ENCODE data around the gene FAM120AOS. TPM values are rescaled to one million over a fixed set of nuclear protein-coding genes. Genes with fewer than 3 reads are reported as not detected.

FAM120AOS gene
- total RNA-seq, 2 experiments from 2014 or later, result 45.6 to 50.3 TPM

- H3K36me3 ChIP-seq (ENCODE audit: insufficient read depth, low read length), result no peaks in the 10 kb centered on the region
- ATAC-seq (ENCODE audit: poor library complexity) (no peak), DNase-seq (no peak)
- H3K27ac Mint-ChIP-seq, result no peak overlapping the region
- TF ChIP-seq, protein P1, sequence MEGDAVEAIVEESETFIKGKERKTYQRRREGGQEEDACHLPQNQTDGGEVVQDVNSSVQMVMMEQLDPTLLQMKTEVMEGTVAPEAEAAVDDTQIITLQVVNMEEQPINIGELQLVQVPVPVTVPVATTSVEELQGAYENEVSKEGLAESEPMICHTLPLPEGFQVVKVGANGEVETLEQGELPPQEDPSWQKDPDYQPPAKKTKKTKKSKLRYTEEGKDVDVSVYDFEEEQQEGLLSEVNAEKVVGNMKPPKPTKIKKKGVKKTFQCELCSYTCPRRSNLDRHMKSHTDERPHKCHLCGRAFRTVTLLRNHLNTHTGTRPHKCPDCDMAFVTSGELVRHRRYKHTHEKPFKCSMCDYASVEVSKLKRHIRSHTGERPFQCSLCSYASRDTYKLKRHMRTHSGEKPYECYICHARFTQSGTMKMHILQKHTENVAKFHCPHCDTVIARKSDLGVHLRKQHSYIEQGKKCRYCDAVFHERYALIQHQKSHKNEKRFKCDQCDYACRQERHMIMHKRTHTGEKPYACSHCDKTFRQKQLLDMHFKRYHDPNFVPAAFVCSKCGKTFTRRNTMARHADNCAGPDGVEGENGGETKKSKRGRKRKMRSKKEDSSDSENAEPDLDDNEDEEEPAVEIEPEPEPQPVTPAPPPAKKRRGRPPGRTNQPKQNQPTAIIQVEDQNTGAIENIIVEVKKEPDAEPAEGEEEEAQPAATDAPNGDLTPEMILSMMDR (IDR thresholded peaks at IDR 0.05), result no peak
- no peaks in the 10 kb centered on the region for H3K4me1 ChIP-seq (ENCODE audit: insufficient read depth, low read length)
- no peak overlapping the region for H3K27ac ChIP-seq (ENCODE audit: low read depth in 1 of 2, low read length in 2 of 2)
- H3K9me3 ChIP-seq (ENCODE audit: control insufficient read depth in 1 of 2, insufficient read depth in 1 of 2, low read length in 2 of 2), result no peaks in the 10 kb centered on the region
- intact Hi-C loops (cut with DNase I, micrococcal nuclease), result no loop called here
- H3K4me3 Mint-ChIP-seq, result no peak overlapping the region
- H3K27me3 ChIP-seq (ENCODE audit: control insufficient read depth in 1 of 2, insufficient read depth in 2 of 2, low read length in 2 of 2), result no peaks in the 10 kb centered on the region
- no peaks in the 10 kb centered on the region for H3K4me1 Mint-ChIP-seq (ENCODE audit: low read depth)
- no peak overlapping the region for H3K4me3 ChIP-seq (ENCODE audit: low read length)
- H3K36me3 Mint-ChIP-seq (ENCODE audit: low read depth), result peaks cover 12% of the 10 kb centered on the region
- no peaks in the 10 kb centered on the region for H3K9me3 Mint-ChIP-seq
- ChIA-PET CTCF (no interaction called here), POLR2A (no interaction called here)
- H3K27me3 Mint-ChIP-seq, result peaks cover 4% of the 10 kb centered on the region
These were observed 19.3 kb downstream of the FAM120AOS start for GRCh38 chr9:93434056-93434455.

DNA sequence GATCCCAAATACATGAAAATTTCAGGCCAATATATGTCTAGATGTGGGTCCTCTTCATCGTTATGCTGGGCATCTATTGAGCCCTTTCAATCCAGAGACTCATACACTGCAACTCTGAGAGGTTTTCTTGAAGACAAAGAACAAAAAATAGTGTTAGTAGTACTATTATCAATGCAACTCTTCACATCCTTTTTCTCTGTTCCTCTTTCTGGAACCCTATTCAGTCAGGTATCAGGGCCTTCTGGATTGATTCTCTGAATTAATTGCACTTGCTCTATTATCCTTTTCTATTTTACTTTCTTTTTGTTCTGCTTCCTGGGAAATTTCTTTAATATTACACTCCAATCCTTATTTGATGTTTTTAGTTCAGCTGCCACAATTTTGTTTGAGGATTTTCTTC, 20.4 kb downstream of the FAM120AOS start:
- Histone ChIP-seq H3K27me3 (ENCODE audit: control insufficient read depth in 1 of 2, insufficient read depth in 2 of 2, low read length in 2 of 2) (no peaks in the 10 kb centered on the region), H3K27ac (ENCODE audit: low read depth in 1 of 2, low read length in 2 of 2) (no peak overlapping the region), H3K36me3 (ENCODE audit: insufficient read depth, low read length) (no peaks in the 10 kb centered on the region), H3K4me3 (ENCODE audit: low read length) (no peak overlapping the region), H3K9me3 (ENCODE audit: control insufficient read depth in 1 of 2, insufficient read depth in 1 of 2, low read length in 2 of 2) (no peaks in the 10 kb centered on the region), H3K4me1 (ENCODE audit: insufficient read depth, low read length) (no peaks in the 10 kb centered on the region)
- no peak overlapping the region for H3K27ac Mint-ChIP-seq
- H3K36me3 Mint-ChIP-seq (ENCODE audit: low read depth), result peaks cover 12% of the 10 kb centered on the region
- ChIA-PET CTCF (no interaction called here), POLR2A (no interaction called here)
- H3K4me3 Mint-ChIP-seq, result no peak overlapping the region
- no peaks in the 10 kb centered on the region for H3K4me1 Mint-ChIP-seq (ENCODE audit: low read depth)
- ATAC-seq (ENCODE audit: poor library complexity) (no peak), DNase-seq (no peak)
- TF ChIP-seq, protein P1 (IDR thresholded peaks at IDR 0.05), result no peak
- peaks cover 4% of the 10 kb centered on the region for H3K27me3 Mint-ChIP-seq
- H3K9me3 Mint-ChIP-seq, result no peaks in the 10 kb centered on the region
- intact Hi-C loops (cut with DNase I, micrococcal nuclease), result no loop called here

DNA sequence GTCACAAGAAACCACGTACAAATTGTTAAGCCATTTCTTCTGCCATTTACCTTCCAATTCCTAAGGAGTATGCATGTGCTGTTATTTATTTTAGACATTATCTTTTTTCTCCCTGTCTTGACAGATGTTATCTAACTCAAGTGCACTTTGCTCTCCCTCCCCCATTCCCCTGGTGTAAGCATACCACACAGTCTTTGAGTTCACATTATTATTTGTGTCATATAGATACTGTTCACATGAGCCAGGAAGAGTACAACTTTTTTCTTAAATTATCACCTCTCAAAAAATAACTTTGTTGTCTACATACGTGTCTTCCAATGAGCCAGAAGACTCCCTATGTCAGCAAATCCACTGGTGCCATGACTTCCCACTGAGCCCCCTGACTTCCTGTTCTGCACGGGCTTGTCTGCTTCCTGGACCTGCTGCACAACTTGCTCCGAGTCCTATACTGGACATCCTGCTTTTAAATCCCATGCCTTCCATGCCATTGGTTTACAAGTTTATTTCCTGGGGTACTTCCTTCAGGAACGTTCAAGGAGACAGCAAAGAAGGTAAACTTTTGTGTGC, 21.8 kb downstream of the FAM120AOS start:
- no peak overlapping the region for H3K27ac ChIP-seq (ENCODE audit: low read depth in 1 of 2, low read length in 2 of 2)
- H3K9me3 ChIP-seq (ENCODE audit: control insufficient read depth in 1 of 2, insufficient read depth in 1 of 2, low read length in 2 of 2), result no peaks in the 10 kb centered on the region
- no peak overlapping the region for H3K4me3 Mint-ChIP-seq
- no peak for DNase-seq
- no peaks in the 10 kb centered on the region for H3K9me3 Mint-ChIP-seq
- H3K36me3 ChIP-seq (ENCODE audit: insufficient read depth, low read length), result no peaks in the 10 kb centered on the region
- ChIA-PET CTCF (no interaction called here), POLR2A (no interaction called here)
- H3K4me1 ChIP-seq (ENCODE audit: insufficient read depth, low read length), result no peaks in the 10 kb centered on the region
- ATAC-seq (ENCODE audit: poor library complexity), result no peak
- H3K36me3 Mint-ChIP-seq (ENCODE audit: low read depth), result peaks cover 6% of the 10 kb centered on the region
- H3K27me3 Mint-ChIP-seq, result peaks cover 4% of the 10 kb centered on the region
- no peak overlapping the region for H3K27ac Mint-ChIP-seq
- H3K4me3 ChIP-seq (ENCODE audit: low read length), result no peak overlapping the region
- intact Hi-C loops (cut with DNase I, micrococcal nuclease), result no loop called here
- no peaks in the 10 kb centered on the region for H3K4me1 Mint-ChIP-seq (ENCODE audit: low read depth)
- no peaks in the 10 kb centered on the region for H3K27me3 ChIP-seq (ENCODE audit: control insufficient read depth in 1 of 2, insufficient read depth in 2 of 2, low read length in 2 of 2)
- TF ChIP-seq, protein P1 (IDR thresholded peaks at IDR 0.05), result no peak
